HG02973 (cell line): ENCODE measurements around the gene SUGP1.

Experiments used
- ATAC-seq: cut with Tn5 transposase; IDR thresholded peaks from one replicate; pipeline ENCODE4 v1.9.1; 2021; ENCODE audit warnings: moderate library complexity; ENCODE audit not compliant: unreplicated experiment

The SUGP1 gene

GRCh38 chr19:19236173-19236572, 84.1 kb downstream of the SUGP1 start:
- ATAC-seq, result no peak

- no peak for ATAC-seq
Observed at GRCh38 chr19:19234220-19234816, 86.0 kb downstream of the SUGP1 start.

GRCh38 chr19:19232261-19232721, 88.0 kb downstream of the SUGP1 start:
- ATAC-seq, result no peak

GRCh38 chr19:19230999-19231398, 89.3 kb downstream of the SUGP1 start:
- no peak for ATAC-seq

GRCh38 chr19:19229701-19230100, 90.6 kb downstream of the SUGP1 start:
- no peak for ATAC-seq

- no peak for ATAC-seq
Observed at GRCh38 chr19:19227217-19227616, 93.1 kb downstream of the SUGP1 start.

GRCh38 chr19:19226663-19227062, 93.6 kb downstream of the SUGP1 start:
- ATAC-seq, result no peak

- ATAC-seq, result no peak
Observed at GRCh38 chr19:19226204-19226603, 94.1 kb downstream of the SUGP1 start.
